MM.1S (cell line): ENCODE data around the gene ACAA1.

Source experiments
- DNase-seq: peaks from one replicate; pipeline ENCODE4 v3.0.0-alpha.2; 2015
- H2AFZ ChIP-seq: fragments of 300-600 bp; sonication (generic); 2 replicates; pipeline ENCODE4 v1.6.0; 2016; ENCODE audit warnings: antibody characterized with exemption, low read length
- H3F3A ChIP-seq: fragments of 300-600 bp; sonication (generic); 2 replicates; pipeline ENCODE4 v1.6.1; 2016; ENCODE audit warnings: mild to moderate bottlenecking, antibody characterized with exemption, low read length, moderate library complexity, mixed read lengths; ENCODE audit not compliant: insufficient read depth
- H3K27ac ChIP-seq: fragments of 300-600 bp; sonication (generic); 2 replicates; pipeline ENCODE4 v1.5.1; 2016; ENCODE audit warnings: mild to moderate bottlenecking, low read length
- H3K27me3 ChIP-seq: fragments of 300-600 bp; sonication (generic); replicated peaks from 2 replicates; pipeline ENCODE4 v1.6.0; 2016; ENCODE audit warnings: low read length; ENCODE audit not compliant: insufficient read depth
- H3K36me3 ChIP-seq: fragments of 300-600 bp; sonication (generic); replicated peaks from 2 replicates; pipeline ENCODE4 v1.6.1; 2016; ENCODE audit warnings: mild to moderate bottlenecking, low read length, mixed read lengths; ENCODE audit not compliant: insufficient read depth
- H3K4me1 ChIP-seq: fragments of 300-600 bp; sonication (generic); 2 replicates; pipeline ENCODE4 v1.6.1; 2016; ENCODE audit warnings: low read length, mixed read lengths
- H3K4me2 ChIP-seq: fragments of 300-600 bp; sonication (generic); 2 replicates; pipeline ENCODE4 v1.6.0; 2016; ENCODE audit warnings: low read depth, low read length
- H3K4me3 ChIP-seq: fragments of 300-600 bp; sonication (generic); 2 replicates; pipeline ENCODE4 v1.5.1; 2016; ENCODE audit warnings: low read length, mixed read lengths
- H3K79me2 ChIP-seq: fragments of 300-600 bp; sonication (generic); 2 replicates; pipeline ENCODE4 v1.6.1; 2016; ENCODE audit warnings: mixed run types, low read length, mixed read lengths
- H3K9ac ChIP-seq: fragments of 300-600 bp; sonication (generic); 2 replicates; pipeline ENCODE4 v1.6.1; 2016; ENCODE audit warnings: low read length, mixed read lengths
- H3K9me2 ChIP-seq: fragments of 300-600 bp; sonication (generic); replicated peaks from 2 replicates; pipeline ENCODE4 v1.6.1; 2016; ENCODE audit warnings: mild to moderate bottlenecking, low read length, mixed read lengths; ENCODE audit not compliant: insufficient read depth
- H3K9me3 ChIP-seq: fragments of 300-600 bp; sonication (generic); replicated peaks from 2 replicates; pipeline ENCODE4 v1.6.1; 2016; ENCODE audit warnings: mild to moderate bottlenecking, low read length, mixed read lengths; ENCODE audit not compliant: insufficient read depth
- H4K20me1 ChIP-seq: fragments of 300-600 bp; sonication (generic); 2 replicates; pipeline ENCODE4 v1.6.1; 2016; ENCODE audit warnings: mild to moderate bottlenecking, low read length, moderate library complexity, mixed read lengths; ENCODE audit not compliant: insufficient read depth
- CTCF ChIP-seq: fragments of 300-600 bp; sonication (generic); IDR thresholded peaks from 2 replicates; pipeline ENCODE4 v1.5.1; 2016; ENCODE audit warnings: antibody characterized with exemption, low read length, mixed read lengths
- EZH2 ChIP-seq: fragments of 300-600 bp; sonication (generic); optimal IDR thresholded peaks from 2 replicates; pipeline ENCODE3; 2017; ENCODE audit warnings: low read depth, mild to moderate bottlenecking, antibody characterized with exemption, low read length, mixed read lengths
- EZH2phosphoT487 ChIP-seq: fragments of 300-600 bp; sonication (generic); IDR thresholded peaks from 2 replicates; pipeline ENCODE4 v1.6.1; 2018; ENCODE audit warnings: antibody characterized with exemption, low read length

Gene ACAA1

DNA sequence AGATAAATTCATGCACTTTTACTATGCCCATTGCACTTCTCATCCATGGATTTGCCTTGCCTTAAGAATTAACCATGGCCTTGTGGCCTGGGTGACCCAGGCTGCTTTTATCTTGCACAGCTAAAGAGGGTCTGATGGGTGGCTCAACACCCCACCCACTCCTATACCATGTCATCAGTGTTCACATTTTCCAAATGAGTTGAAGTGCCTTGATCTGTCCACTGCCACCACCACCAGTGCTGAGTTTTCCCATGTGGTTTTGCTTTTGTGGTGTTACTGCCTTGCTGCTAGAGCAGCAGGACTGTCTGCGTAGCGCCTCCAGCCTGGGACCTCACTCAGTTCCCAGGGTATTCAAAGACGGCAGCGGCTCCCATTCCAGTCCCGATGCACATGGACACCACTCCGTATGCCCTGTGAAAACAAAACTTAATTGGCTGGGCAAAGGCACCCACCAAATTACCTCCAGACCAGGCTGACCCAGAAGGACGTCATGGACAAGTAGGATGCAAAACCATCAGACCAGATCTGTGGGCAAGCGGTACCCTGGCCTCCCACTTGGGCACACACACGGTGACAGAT is 14.1 kb downstream of the ACAA1 start:
- no peaks in the 10 kb centered on the region for H3K4me1 ChIP-seq
- no peak overlapping the region for H2AFZ ChIP-seq
- H3K4me3 ChIP-seq, result no peak overlapping the region
- H3F3A ChIP-seq, result no peaks in the 10 kb centered on the region
- no peaks in the 10 kb centered on the region for H3K9me2 ChIP-seq
- DNase-seq, result no peak
- no peak overlapping the region for H3K27ac ChIP-seq
- TF ChIP-seq EZH2 (no peak), CTCF (no peak), EZH2phosphoT487 (no peak)
- no peaks in the 10 kb centered on the region for H3K36me3 ChIP-seq
- H4K20me1 ChIP-seq, result no peaks in the 10 kb centered on the region
- no peaks in the 10 kb centered on the region for H3K27me3 ChIP-seq
- no peaks in the 10 kb centered on the region for H3K9me3 ChIP-seq
- H3K79me2 ChIP-seq, result no peaks in the 10 kb centered on the region
- H3K9ac ChIP-seq, result no peak overlapping the region
- no peak overlapping the region for H3K4me2 ChIP-seq

DNA sequence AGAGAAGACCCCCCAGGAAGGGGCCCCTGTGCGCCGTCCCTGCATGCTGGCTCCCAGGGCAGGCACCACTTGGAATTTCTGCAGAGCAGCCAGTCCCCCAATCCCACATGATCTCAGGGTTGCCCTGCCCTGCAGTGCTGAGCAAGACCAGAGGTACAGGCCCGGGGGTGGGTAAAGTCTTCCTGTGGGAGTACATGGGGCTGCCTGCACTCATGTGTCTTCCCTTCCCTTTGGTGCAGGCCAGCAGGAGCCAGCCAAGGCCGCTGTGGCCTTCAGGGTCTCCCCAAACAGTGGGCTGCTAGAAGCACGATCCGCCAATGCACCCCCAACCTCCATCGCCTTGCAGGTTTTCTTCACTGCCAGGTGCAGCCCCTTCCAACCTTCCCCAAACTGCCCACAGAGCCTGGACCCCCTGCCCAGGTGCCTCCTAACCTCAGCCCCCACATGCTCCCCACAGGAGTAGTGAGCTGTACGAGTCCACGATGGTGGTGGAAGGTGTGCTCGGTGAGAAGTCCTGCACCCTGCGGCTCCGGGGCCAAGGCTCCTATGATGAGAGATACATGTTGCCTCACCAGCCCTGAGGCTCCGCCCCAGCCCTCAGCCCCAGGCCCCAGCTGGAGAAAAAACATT is 15.0 kb downstream of the ACAA1 start:
- H3K36me3 ChIP-seq, result no peaks in the 10 kb centered on the region
- no peaks in the 10 kb centered on the region for H3K79me2 ChIP-seq
- no peak overlapping the region for H3K27ac ChIP-seq
- no peaks in the 10 kb centered on the region for H3K9me2 ChIP-seq
- no peaks in the 10 kb centered on the region for H3K9me3 ChIP-seq
- no peaks in the 10 kb centered on the region for H3K27me3 ChIP-seq
- no peak overlapping the region for H2AFZ ChIP-seq
- DNase-seq, result no peak
- H4K20me1 ChIP-seq, result no peaks in the 10 kb centered on the region
- H3K4me3 ChIP-seq, result no peak overlapping the region
- no peaks in the 10 kb centered on the region for H3F3A ChIP-seq
- no peak overlapping the region for H3K9ac ChIP-seq
- H3K4me1 ChIP-seq, result no peaks in the 10 kb centered on the region
- TF ChIP-seq CTCF (no peak), EZH2 (no peak), EZH2phosphoT487 (no peak)
- H3K4me2 ChIP-seq, result no peak overlapping the region

DNA sequence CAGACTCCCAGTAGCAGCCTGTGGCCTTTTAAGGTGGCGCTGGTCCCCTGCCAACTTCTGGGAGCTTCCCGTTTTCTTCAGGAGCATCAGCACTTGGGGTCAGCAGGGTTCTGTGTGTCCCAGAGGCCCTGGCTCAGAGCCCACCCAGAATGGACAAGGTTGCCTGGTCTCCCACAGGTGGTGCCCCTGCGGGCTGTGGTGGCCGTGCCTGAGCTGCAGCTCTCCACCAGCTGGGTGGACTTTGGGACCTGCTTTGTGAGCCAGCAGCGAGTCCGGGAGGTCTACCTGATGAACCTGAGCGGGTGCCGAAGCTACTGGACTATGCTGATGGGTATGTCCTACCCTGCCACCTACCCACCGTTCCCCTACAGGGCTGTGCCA is 15.5 kb downstream of the ACAA1 start:
- TF ChIP-seq EZH2, result no peak
- TF ChIP-seq CTCF, result no peak
- TF ChIP-seq EZH2phosphoT487, result no peak
- no peaks in the 10 kb centered on the region for H3K79me2 ChIP-seq

More for the DNA sequence above, 15.5 kb downstream of the ACAA1 start:
- Histone ChIP-seq H3K9ac (no peak overlapping the region), H3K4me1 (no peaks in the 10 kb centered on the region), H3F3A (no peaks in the 10 kb centered on the region), H3K4me3 (no peak overlapping the region), H2AFZ (no peak overlapping the region), H3K27me3 (no peaks in the 10 kb centered on the region), H3K9me3 (no peaks in the 10 kb centered on the region), H3K9me2 (no peaks in the 10 kb centered on the region), H3K27ac (no peak overlapping the region), H4K20me1 (no peaks in the 10 kb centered on the region), H3K36me3 (no peaks in the 10 kb centered on the region), H3K4me2 (no peak overlapping the region)
- no peak for DNase-seq
